DND-41 (cell line): ENCODE measurements around the gene PELI2.

Experiments
- ATAC-seq: fragments of 200-7000 bp; cut with Tn5 transposase; 3 replicates; pipeline ENCODE4 v1.9.1; 2021; ENCODE audit warnings: low read depth; ENCODE audit not compliant: insufficient read depth
- DNase-seq: peaks from one replicate; pipeline ENCODE4 v3.0.0-alpha.2; 2020
- H2AFZ ChIP-seq: 2 replicates; pipeline ENCODE4 v1.6.0; 2012; ENCODE audit warnings: low read depth, low read length
- H3K27ac ChIP-seq: 2 replicates; pipeline ENCODE4 v1.5.1; 2012; ENCODE audit warnings: low read length, inconsistent platforms
- H3K27me3 ChIP-seq: fragments of 200-600 bp; sonication (generic); 2 replicates; pipeline ENCODE4 v1.6.0; 2012; ENCODE audit warnings: low read length, mild to moderate bottlenecking, inconsistent platforms; ENCODE audit not compliant: insufficient read depth, poor library complexity
- H3K36me3 ChIP-seq: 2 replicates; pipeline ENCODE4 v1.5.1; 2012; ENCODE audit warnings: low read length, inconsistent platforms; ENCODE audit not compliant: insufficient read depth
- H3K4me1 ChIP-seq: 2 replicates; pipeline ENCODE4 v1.5.1; 2012; ENCODE audit warnings: mild to moderate bottlenecking, low read length; ENCODE audit not compliant: insufficient read depth
- H3K4me2 ChIP-seq: 2 replicates; pipeline ENCODE4 v1.6.0; 2012; ENCODE audit warnings: mild to moderate bottlenecking, moderate library complexity, low read length, inconsistent platforms; ENCODE audit not compliant: insufficient read depth
- H3K4me3 ChIP-seq, 2 experiments: fragments of 200-600 bp in 1 of 2; shearing (Covaris generic) in 1 of 2; 2 replicates each; pipeline ENCODE4 v1.5.1; 2012 to 2016; ENCODE audit warnings: inconsistent platforms in 2 of 2, low read length in 2 of 2, mild to moderate bottlenecking in 2 of 2, low read depth in 1 of 2, moderate library complexity in 1 of 2
- H3K79me2 ChIP-seq: 2 replicates; pipeline ENCODE4 v1.6.0; 2012; ENCODE audit warnings: low read length, inconsistent platforms; ENCODE audit not compliant: insufficient read depth
- H3K9ac ChIP-seq: 2 replicates; pipeline ENCODE4 v1.6.0; 2012; ENCODE audit warnings: low read depth, mild to moderate bottlenecking, inconsistent platforms, low read length, moderate library complexity
- H3K9me3 ChIP-seq: 2 replicates; pipeline ENCODE4 v1.5.1; 2012; ENCODE audit warnings: low read length, moderate library complexity, mild to moderate bottlenecking, inconsistent platforms; ENCODE audit not compliant: insufficient read depth, severe bottlenecking
- H4K20me1 ChIP-seq: 2 replicates; pipeline ENCODE4 v1.6.0; 2012; ENCODE audit warnings: low read length; ENCODE audit not compliant: insufficient read depth
- EZH2 ChIP-seq: IDR thresholded peaks from 3 replicates; pipeline ENCODE4 v1.6.1; 2012; ENCODE audit warnings: borderline replicate concordance, low read depth, mild to moderate bottlenecking, moderate library complexity, low read length, inconsistent platforms; ENCODE audit not compliant: severe bottlenecking
- TF ChIP-seq, protein P1 (sequence below): IDR thresholded peaks from 2 replicates; pipeline ENCODE4 v1.5.1; 2012; ENCODE audit warnings: borderline replicate concordance, low read length, moderate library complexity, mild to moderate bottlenecking; ENCODE audit not compliant: poor library complexity, severe bottlenecking; ENCODE audit errors: extremely low read depth

PELI2 gene

DNA sequence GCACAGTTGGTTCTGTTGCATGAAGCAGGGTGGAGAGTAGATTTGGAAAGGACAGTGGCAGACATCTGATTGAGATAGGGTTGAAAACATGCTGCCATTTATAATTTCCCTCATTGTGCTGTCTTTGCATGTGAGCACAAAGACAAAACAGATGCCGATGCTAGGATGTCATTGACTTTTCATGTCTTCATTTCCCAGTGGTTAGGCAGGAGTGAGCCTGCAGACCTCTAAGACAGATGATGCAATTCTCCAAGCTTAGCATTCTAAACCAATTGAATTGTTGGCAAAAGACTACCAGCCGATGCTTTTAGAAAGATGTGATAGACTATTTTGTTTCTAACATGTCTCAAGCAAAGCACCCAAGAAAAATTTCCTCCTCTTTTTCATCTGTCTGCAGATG, 37.1 kb upstream of the PELI2 start:
- no peak for ATAC-seq
- H3K79me2 ChIP-seq = no peaks in the 10 kb centered on the region

DNA sequence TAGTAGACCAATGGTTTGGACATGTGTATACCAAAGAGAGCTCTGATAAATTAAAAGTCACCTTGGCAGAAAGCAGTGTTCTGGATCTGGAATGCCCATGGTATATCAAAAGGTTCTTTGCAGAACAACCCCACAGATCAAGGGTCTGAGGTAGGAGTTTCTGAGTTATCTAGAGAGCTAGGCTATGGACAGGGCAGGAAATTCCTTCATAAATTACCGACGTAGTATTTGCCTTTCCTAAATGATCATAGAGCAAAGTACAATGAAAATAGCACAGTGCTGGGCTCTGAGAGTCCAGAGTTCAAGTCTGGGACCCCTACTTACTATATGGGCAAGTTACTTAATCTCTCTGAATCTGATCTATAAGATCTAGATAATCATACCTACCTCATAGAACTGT, 35.3 kb upstream of the PELI2 start:
- H3K36me3 ChIP-seq = no peaks in the 10 kb centered on the region
- no peak for ATAC-seq
- H3K4me2 ChIP-seq = no peak overlapping the region
- no peak overlapping the region for H3K9ac ChIP-seq
- DNase-seq = no peak
- TF ChIP-seq, protein P1, sequence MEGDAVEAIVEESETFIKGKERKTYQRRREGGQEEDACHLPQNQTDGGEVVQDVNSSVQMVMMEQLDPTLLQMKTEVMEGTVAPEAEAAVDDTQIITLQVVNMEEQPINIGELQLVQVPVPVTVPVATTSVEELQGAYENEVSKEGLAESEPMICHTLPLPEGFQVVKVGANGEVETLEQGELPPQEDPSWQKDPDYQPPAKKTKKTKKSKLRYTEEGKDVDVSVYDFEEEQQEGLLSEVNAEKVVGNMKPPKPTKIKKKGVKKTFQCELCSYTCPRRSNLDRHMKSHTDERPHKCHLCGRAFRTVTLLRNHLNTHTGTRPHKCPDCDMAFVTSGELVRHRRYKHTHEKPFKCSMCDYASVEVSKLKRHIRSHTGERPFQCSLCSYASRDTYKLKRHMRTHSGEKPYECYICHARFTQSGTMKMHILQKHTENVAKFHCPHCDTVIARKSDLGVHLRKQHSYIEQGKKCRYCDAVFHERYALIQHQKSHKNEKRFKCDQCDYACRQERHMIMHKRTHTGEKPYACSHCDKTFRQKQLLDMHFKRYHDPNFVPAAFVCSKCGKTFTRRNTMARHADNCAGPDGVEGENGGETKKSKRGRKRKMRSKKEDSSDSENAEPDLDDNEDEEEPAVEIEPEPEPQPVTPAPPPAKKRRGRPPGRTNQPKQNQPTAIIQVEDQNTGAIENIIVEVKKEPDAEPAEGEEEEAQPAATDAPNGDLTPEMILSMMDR = no peak
- no peak for TF ChIP-seq EZH2
- H4K20me1 ChIP-seq = no peaks in the 10 kb centered on the region
- H3K4me3 ChIP-seq = no peak overlapping the region
- H3K9me3 ChIP-seq = no peaks in the 10 kb centered on the region
- H3K27ac ChIP-seq = no peak overlapping the region
- no peak overlapping the region for H2AFZ ChIP-seq
- peaks cover 4% of the 10 kb centered on the region for H3K4me1 ChIP-seq
- H3K27me3 ChIP-seq = no peaks in the 10 kb centered on the region
- H3K79me2 ChIP-seq = no peaks in the 10 kb centered on the region

More for the DNA sequence above, 37.1 kb upstream of the PELI2 start:
- Histone ChIP-seq H3K4me3 (no peak overlapping the region), H3K9ac (no peak overlapping the region), H4K20me1 (no peaks in the 10 kb centered on the region), H3K36me3 (no peaks in the 10 kb centered on the region), H3K27ac (no peak overlapping the region), H2AFZ (no peak overlapping the region), H3K9me3 (no peaks in the 10 kb centered on the region), H3K4me1 (no peaks in the 10 kb centered on the region), H3K27me3 (no peaks in the 10 kb centered on the region), H3K4me2 (no peak overlapping the region)
- no peak for DNase-seq
- TF ChIP-seq, protein P1 = no peak
- TF ChIP-seq EZH2 = no peak

DNA sequence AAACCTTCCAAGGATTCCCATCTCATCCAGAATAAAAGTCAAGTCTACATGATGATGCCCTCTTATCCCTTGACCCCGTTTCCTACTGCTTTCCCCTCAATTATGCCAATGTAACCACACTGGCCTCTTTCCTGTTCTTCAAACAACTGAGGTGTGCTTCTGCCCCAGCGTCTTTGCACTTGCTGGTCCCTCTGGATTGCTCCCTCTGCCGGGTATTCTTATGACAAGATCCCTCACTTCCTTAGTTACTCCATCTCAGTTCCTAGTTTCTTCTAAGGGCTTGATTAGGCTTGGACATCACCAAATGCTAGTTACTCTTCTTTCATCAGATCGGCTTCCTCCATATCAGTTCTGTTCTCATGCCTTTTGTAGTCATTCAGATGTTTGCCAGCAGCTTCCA, 32.7 kb upstream of the PELI2 start:
- TF ChIP-seq, protein P1 = no peak
- no peak for TF ChIP-seq EZH2
- no peak for ATAC-seq
- H3K4me3 ChIP-seq = no peak overlapping the region

More for the DNA sequence above, 32.7 kb upstream of the PELI2 start:
- no peak overlapping the region for H3K27ac ChIP-seq
- no peaks in the 10 kb centered on the region for H3K27me3 ChIP-seq
- H3K9me3 ChIP-seq = no peaks in the 10 kb centered on the region
- no peaks in the 10 kb centered on the region for H4K20me1 ChIP-seq
- H3K9ac ChIP-seq = no peak overlapping the region
- DNase-seq = no peak
- H3K4me1 ChIP-seq = peaks cover 8% of the 10 kb centered on the region
- no peaks in the 10 kb centered on the region for H3K36me3 ChIP-seq
- no peak overlapping the region for H3K4me2 ChIP-seq
- no peaks in the 10 kb centered on the region for H3K79me2 ChIP-seq
- H2AFZ ChIP-seq = no peak overlapping the region
